K562 (cell line): ENCODE results near the gene KLK14. TPM values are rescaled to one million over a fixed set of nuclear protein-coding genes. Genes with fewer than 3 reads are reported as not detected.
A peak's percentile ranks its signal among the peaks of the same experiment; 100 is the strongest.

ENCODE experiments used
- CBX1 ChIP-seq: sonication (generic); IDR thresholded peaks from 2 replicates; pipeline ENCODE4 v1.6.1; 2016; ENCODE audit warnings: antibody characterized with exemption, low read depth, mild to moderate bottlenecking
- ETS1 ChIP-seq: conservative IDR thresholded peaks from 2 replicates; pipeline ENCODE4 v1.6.1; 2011; ENCODE audit warnings: low read depth, mild to moderate bottlenecking, low read length; ENCODE audit not compliant: control insufficient read depth
- HDAC2 ChIP-seq: fragments of 450-650 bp; IDR thresholded peaks from 2 replicates; pipeline ENCODE4 v1.6.1; 2016; ENCODE audit warnings: mild to moderate bottlenecking
- RERE ChIP-seq: sonication (generic); formaldehyde crosslinking; IDR thresholded peaks from 2 replicates; pipeline ENCODE4 v1.8.0; 2023; ENCODE audit warnings: missing genetic modification reagents, mild to moderate bottlenecking, borderline replicate concordance
- SNIP1 ChIP-seq: fragments of 450-650 bp; IDR thresholded peaks from 2 replicates; pipeline ENCODE4 v1.7.1; 2017; ENCODE audit warnings: low read depth, mild to moderate bottlenecking
- polyA plus RNA-seq, 8 experiments: library from polyadenylated mRNA; depleted of rRNA in 4 of 8; stranded (reverse) in 5 of 8; unstranded in 3 of 8; fragments of >200 nt; fragmentation: Nextera tagmentation in 2 of 8; fragmentation: Illumina TruSeq in 1 of 8; extraction: Ambion mirVana in 2 of 8; extraction: Trizol in 1 of 8; gene quantifications; 2 replicates each; pipeline versions ENCODE4 v1.2.1 to v1.2.3, GENCODE V29; 2011 to 2014; ENCODE audit warnings: inconsistent platforms in 1 of 8, missing spikeins in 1 of 8
- total RNA-seq, 7 experiments: library from RNA; depleted of rRNA in 6 of 7; stranded (reverse); fragments of >200 nt in 6 of 7; fragmentation: Illumina TruSeq in 2 of 7; extraction: Trizol in 2 of 7; gene quantifications; 2 replicates each; pipeline versions ENCODE4 v1.2.1 to v1.2.3, GENCODE V29; 2011 to 2021; ENCODE audit warnings: low replicate concordance in 1 of 7

KLK14 gene
- total and polyA plus RNA-seq, 9 of the 15 experiments (the other 6 are each of a cell fraction or from before 2014, with no cell fraction given) = not detected

- TF ChIP-seq ETS1 (no peak), CBX1 (no peak), SNIP1 (no peak), HDAC2 (peak; percentile 83; the same call in 1 of the 2 replicates), RERE (no peak)
Measured at GRCh38 chr19:51131780-51132680, 49.3 kb upstream of the KLK14 start (continued).
